ENCODE data around the gene DNMT3B.
A peak's percentile ranks its signal among the peaks of the same experiment; 100 is the strongest.
"Not testable (repeated sequence)": the region's sequence is repeated elsewhere in the genome, so short reads cannot be mapped to it uniquely, and the experiment has no call there.

DNMT3B gene

GRCh38 chr20:32762754-32763201 lies 593 bp downstream of the DNMT3B start:
- peak; percentile 41 for DNase-seq (ENCODE audit: low spot score)

- no peak for DNase-seq (ENCODE audit: low spot score)
Measured at GRCh38 chr20:32763202-32764004, 1.2 kb downstream of the DNMT3B start.

- no peak for DNase-seq (ENCODE audit: low spot score)
Measured at GRCh38 chr20:32764005-32764960, 2.1 kb downstream of the DNMT3B start.

GRCh38 chr20:32765230-32765875 lies 3.2 kb downstream of the DNMT3B start:
- not testable (repeated sequence) for DNase-seq (ENCODE audit: low spot score)

GRCh38 chr20:32767418-32768198 lies 5.4 kb downstream of the DNMT3B start:
- no peak for DNase-seq (ENCODE audit: low spot score)

GRCh38 chr20:32772046-32772445 lies 9.9 kb downstream of the DNMT3B start:
- DNase-seq (ENCODE audit: low spot score): no peak

- no peak for DNase-seq (ENCODE audit: low spot score)
Measured at GRCh38 chr20:32773223-32773622, 11.0 kb downstream of the DNMT3B start.

GRCh38 chr20:32773855-32774254 lies 11.7 kb downstream of the DNMT3B start:
- no peak for DNase-seq (ENCODE audit: low spot score)

- no peak for DNase-seq (ENCODE audit: low spot score)
Measured at GRCh38 chr20:32775336-32775991, 13.3 kb downstream of the DNMT3B start.

GRCh38 chr20:32777177-32777956 lies 15.2 kb downstream of the DNMT3B start:
- no peak for DNase-seq (ENCODE audit: low spot score)

- DNase-seq (ENCODE audit: low spot score): peak; percentile 63
Measured at GRCh38 chr20:32779500-32780211, 17.5 kb downstream of the DNMT3B start.

GRCh38 chr20:32780278-32780677 lies 18.1 kb downstream of the DNMT3B start:
- DNase-seq (ENCODE audit: low spot score): no peak

- no peak for DNase-seq (ENCODE audit: low spot score)
Measured at GRCh38 chr20:32780749-32781655, 18.8 kb downstream of the DNMT3B start.

- no peak for DNase-seq (ENCODE audit: low spot score)
Measured at GRCh38 chr20:32784369-32785080, 22.3 kb downstream of the DNMT3B start.

- DNase-seq (ENCODE audit: low spot score): no peak
Measured at GRCh38 chr20:32786059-32786760, 24.0 kb downstream of the DNMT3B start.

GRCh38 chr20:32787168-32787567 lies 25.0 kb downstream of the DNMT3B start:
- no peak for DNase-seq (ENCODE audit: low spot score)
